ENCODE results near the gene HS1BP3. TPM values are rescaled to one million over a fixed set of nuclear protein-coding genes. Genes with fewer than 3 reads are reported as not detected.

HS1BP3 gene
- total RNA-seq, 5 donors from 2014 or later (not counting 1 experiment from before 2014, with no cell fraction given), result 11.1 to 20.7 (median 17.2) TPM

- no CpG with 5 or more reads among the region's 8 CpGs for WGBS (ENCODE audit: insufficient coverage)
- H3K4me1 Mint-ChIP-seq, result peaks cover 6 to 25% (median 18%) of the 10 kb centered on the region in 3 donors
- DNase-seq (peak in 1 of 35 experiments; percentile 23), ATAC-seq (replicated peaks in 1 of 4) (no peak)
- Histone ChIP-seq H3K9me3 (no peaks in the 10 kb centered on the region), H3K27me3 (replicated peaks in 1 of 2; ENCODE audit: control insufficient read depth in 2 of 2, extremely low read depth in 1 of 2, insufficient read depth in 2 of 2, low read length in 1 of 2) (peaks cover 26 to 87% of the 10 kb centered on the region in 2 experiments), H3K4me1 (ENCODE audit: control insufficient read depth in 1 of 2, extremely low read depth in 1 of 2, insufficient read depth in 2 of 2, low read length in 2 of 2) (peaks cover 0 to 38% of the 10 kb centered on the region in 2 experiments), H3K4me3 (ENCODE audit: control insufficient read depth in 1 of 2, extremely low read depth in 1 of 2, low read length in 1 of 2) (no peak overlapping the region), H3K36me3 (ENCODE audit: control insufficient read depth in 2 of 2, extremely low read depth in 1 of 2, insufficient read depth in 1 of 2, low read length in 1 of 2) (no peaks in the 10 kb centered on the region), H3K27ac (ENCODE audit: low read length) (no peak overlapping the region)
- peak overlapping the region in 1 of 3 donors; percentile 51 for H3K4me3 Mint-ChIP-seq
- H3K36me3 Mint-ChIP-seq, result no peaks in the 10 kb centered on the region
- no peak overlapping the region for H3K27ac Mint-ChIP-seq
- H3K27me3 Mint-ChIP-seq, result peaks cover 32 to 76% of the 10 kb centered on the region in 2 donors
- no peaks in the 10 kb centered on the region for H3K9me3 Mint-ChIP-seq
- POLR2A ChIA-PET, result interaction anchor here in 1 of 2 donors (0.7 kb wide), 1 partner anchor 27 kb away, joined by 4 read pairs; no protein-coding TSS in a partner anchor
- CTCF ChIA-PET, result interaction anchor here in 1 of 2 donors (0.8 kb wide), 1 partner anchor 18 kb away, joined by 4 read pairs; the partner anchor contains the start of gene HS1BP3
Observed at GRCh38 chr2:20668871-20669475, 18.1 kb upstream of the HS1BP3 start.

DNA sequence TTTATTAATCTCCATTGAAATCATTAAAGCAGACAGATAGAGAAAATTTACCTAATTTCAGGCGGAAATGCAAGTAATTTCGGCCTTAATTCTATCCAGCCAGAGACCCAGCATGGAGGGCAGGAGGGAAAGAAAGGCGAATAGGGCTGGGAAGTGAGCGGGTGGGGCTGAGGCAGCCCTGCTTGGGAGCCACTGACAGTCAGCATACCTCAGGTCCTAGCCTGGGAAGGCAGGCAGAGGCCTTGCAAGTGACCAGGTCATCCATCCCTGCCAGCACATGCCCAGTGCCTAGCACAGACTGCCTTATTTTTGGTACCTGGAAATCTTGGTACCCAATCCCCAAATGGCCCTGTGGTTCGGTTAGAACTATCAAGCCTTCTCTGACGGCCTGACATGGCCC, 17.6 kb upstream of the HS1BP3 start:
- ChIA-PET POLR2A (no interaction called here), CTCF (interaction anchor here in 1 of 2 donors (0.8 kb wide), 1 partner anchor 17 kb away, joined by 4 read pairs; the partner anchor contains the start of gene HS1BP3)
- Histone ChIP-seq H3K27me3 (replicated peaks in 1 of 2; ENCODE audit: control insufficient read depth in 2 of 2, extremely low read depth in 1 of 2, insufficient read depth in 2 of 2, low read length in 1 of 2) (peaks cover 23 to 88% of the 10 kb centered on the region in 2 experiments), H3K4me1 (ENCODE audit: control insufficient read depth in 1 of 2, extremely low read depth in 1 of 2, insufficient read depth in 2 of 2, low read length in 2 of 2) (peaks cover 0 to 38% of the 10 kb centered on the region in 2 experiments), H3K36me3 (ENCODE audit: control insufficient read depth in 2 of 2, extremely low read depth in 1 of 2, insufficient read depth in 1 of 2, low read length in 1 of 2) (no peaks in the 10 kb centered on the region), H3K4me3 (ENCODE audit: control insufficient read depth in 1 of 2, extremely low read depth in 1 of 2, low read length in 1 of 2) (no peak overlapping the region), H3K9me3 (no peaks in the 10 kb centered on the region), H3K27ac (ENCODE audit: low read length) (no peak overlapping the region)
- no peaks in the 10 kb centered on the region for H3K9me3 Mint-ChIP-seq
- peaks cover 37 to 76% of the 10 kb centered on the region in 2 donors for H3K27me3 Mint-ChIP-seq
- 71% methylated on average over 3 of the region's 6 CpGs for WGBS (ENCODE audit: insufficient coverage)
- DNase-seq, result peak in 1 of 35 experiments; percentile 14
- no peaks in the 10 kb centered on the region for H3K36me3 Mint-ChIP-seq
- peak overlapping the region in 2 of 3 donors; percentile 51 for H3K4me3 Mint-ChIP-seq
- peaks cover 6 to 25% (median 18%) of the 10 kb centered on the region in 3 donors for H3K4me1 Mint-ChIP-seq
- H3K27ac Mint-ChIP-seq, result no peak overlapping the region
- ATAC-seq (replicated peaks in 1 of 4), result no peak

DNA sequence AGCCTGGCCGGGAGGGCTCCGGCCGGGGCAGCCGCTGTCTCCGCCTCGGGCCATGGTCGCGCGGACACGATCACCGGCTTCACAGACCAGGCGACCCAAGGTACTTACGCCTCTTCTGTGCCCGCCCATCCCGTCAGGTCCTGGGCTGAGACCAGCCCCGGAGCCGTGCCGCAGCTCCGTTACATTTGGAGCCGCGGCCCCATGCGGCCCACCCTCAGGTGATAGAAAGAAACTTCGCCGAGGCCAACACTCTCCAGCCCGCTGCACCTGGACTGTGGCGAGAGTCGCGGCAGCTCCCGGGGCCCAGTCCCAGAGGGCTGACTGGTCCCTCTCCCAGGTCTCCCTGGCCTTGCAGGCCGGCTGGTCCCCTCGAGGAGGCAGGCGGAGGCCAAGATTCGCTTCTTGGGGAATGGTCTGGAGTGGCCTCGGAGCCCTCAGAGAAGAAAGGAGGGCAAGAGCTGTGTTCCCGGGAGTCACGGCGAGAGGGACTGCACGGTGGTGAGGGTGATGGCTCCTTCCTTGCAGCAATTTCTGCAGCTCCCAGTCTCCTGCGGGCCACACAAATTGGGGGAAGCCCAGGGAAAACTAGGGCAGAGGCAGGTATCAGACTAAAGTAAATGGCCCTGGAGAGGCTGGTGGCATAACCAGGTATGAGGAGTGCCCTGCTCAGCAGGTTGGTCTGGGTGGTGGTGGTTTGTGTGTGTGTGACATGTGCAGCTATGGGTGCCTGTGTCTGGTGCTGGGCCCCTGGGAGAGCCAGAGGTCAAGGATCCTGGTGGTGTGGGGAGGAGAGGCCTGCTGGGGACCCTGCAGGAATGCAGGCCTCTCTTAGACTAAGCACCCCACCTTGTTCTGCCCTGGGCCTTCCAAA, 16.9 kb upstream of the HS1BP3 start:
- ChIA-PET CTCF (interaction anchor here in 1 of 2 donors (2.0 kb wide), 1 partner anchor 16 kb away, joined by 7 read pairs; the partner anchor contains the start of gene HS1BP3), POLR2A (no interaction called here)
- Histone ChIP-seq H3K36me3 (ENCODE audit: control insufficient read depth in 2 of 2, extremely low read depth in 1 of 2, insufficient read depth in 1 of 2, low read length in 1 of 2) (no peaks in the 10 kb centered on the region), H3K27ac (ENCODE audit: low read length) (no peak overlapping the region), H3K4me3 (ENCODE audit: control insufficient read depth in 1 of 2, extremely low read depth in 1 of 2, low read length in 1 of 2) (peak overlapping the region; percentile 10 to 19), H3K27me3 (replicated peaks in 1 of 2; ENCODE audit: control insufficient read depth in 2 of 2, extremely low read depth in 1 of 2, insufficient read depth in 2 of 2, low read length in 1 of 2) (peaks cover 22 to 94% of the 10 kb centered on the region in 2 experiments), H3K9me3 (no peaks in the 10 kb centered on the region), H3K4me1 (ENCODE audit: control insufficient read depth in 1 of 2, extremely low read depth in 1 of 2, insufficient read depth in 2 of 2, low read length in 2 of 2) (peaks cover 0 to 38% of the 10 kb centered on the region in 2 experiments)
- Mint-ChIP-seq H3K4me3 (peak overlapping the region; percentile 51 to 64 (median 51)), H3K4me1 (peaks cover 6 to 25% (median 18%) of the 10 kb centered on the region in 3 donors), H3K27me3 (peaks cover 38 to 72% of the 10 kb centered on the region in 2 donors), H3K9me3 (no peaks in the 10 kb centered on the region), H3K27ac (no peak overlapping the region), H3K36me3 (no peaks in the 10 kb centered on the region)
- WGBS (ENCODE audit: insufficient coverage), result 30% methylated on average over 38 of the region's 39 CpGs
- no peak for ATAC-seq (replicated peaks in 1 of 4)
- DNase-seq, result peak in 1 of 35 experiments; percentile 23

DNA sequence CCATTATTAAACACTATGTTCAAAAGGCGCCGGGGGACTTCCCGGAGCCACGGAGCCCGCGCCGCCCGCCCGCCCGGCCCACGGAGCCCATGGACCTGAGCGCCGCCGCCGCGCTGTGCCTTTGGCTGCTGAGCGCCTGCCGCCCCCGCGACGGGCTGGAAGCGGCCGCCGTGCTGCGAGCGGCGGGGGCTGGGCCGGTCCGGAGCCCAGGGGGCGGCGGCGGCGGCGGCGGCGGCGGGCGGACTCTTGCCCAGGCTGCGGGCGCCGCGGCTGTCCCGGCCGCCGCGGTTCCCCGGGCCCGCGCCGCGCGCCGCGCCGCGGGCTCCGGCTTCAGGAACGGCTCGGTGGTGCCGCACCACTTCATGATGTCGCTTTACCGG, 16.2 kb upstream of the HS1BP3 start:
- Histone ChIP-seq H3K27ac (ENCODE audit: low read length) (no peak overlapping the region), H3K9me3 (no peaks in the 10 kb centered on the region), H3K4me3 (ENCODE audit: control insufficient read depth in 1 of 2, extremely low read depth in 1 of 2, low read length in 1 of 2) (no peak overlapping the region), H3K36me3 (ENCODE audit: control insufficient read depth in 2 of 2, extremely low read depth in 1 of 2, insufficient read depth in 1 of 2, low read length in 1 of 2) (no peaks in the 10 kb centered on the region), H3K4me1 (ENCODE audit: control insufficient read depth in 1 of 2, extremely low read depth in 1 of 2, insufficient read depth in 2 of 2, low read length in 2 of 2) (peaks cover 0 to 38% of the 10 kb centered on the region in 2 experiments), H3K27me3 (replicated peaks in 1 of 2; ENCODE audit: control insufficient read depth in 2 of 2, extremely low read depth in 1 of 2, insufficient read depth in 2 of 2, low read length in 1 of 2) (peaks cover 21 to 94% of the 10 kb centered on the region in 2 experiments)
- H3K36me3 Mint-ChIP-seq, result no peaks in the 10 kb centered on the region
- ChIA-PET CTCF (interaction anchor here in 1 of 2 donors (2.0 kb wide), 1 partner anchor 16 kb away, joined by 7 read pairs; the partner anchor contains the start of gene HS1BP3), POLR2A (no interaction called here)
- WGBS (ENCODE audit: insufficient coverage), result 2% methylated on average over 60 of the region's 62 CpGs
- peaks cover 41 to 72% of the 10 kb centered on the region in 2 donors for H3K27me3 Mint-ChIP-seq
- H3K9me3 Mint-ChIP-seq, result no peaks in the 10 kb centered on the region
- ATAC-seq (replicated peaks in 1 of 4) (peak; percentile 24 to 37 (median 33)), DNase-seq (peak in 1 of 35 experiments; percentile 24)
- no peak overlapping the region for H3K27ac Mint-ChIP-seq
- H3K4me1 Mint-ChIP-seq, result peaks cover 6 to 25% (median 18%) of the 10 kb centered on the region in 3 donors
- peak overlapping the region in 1 of 3 donors; percentile 80 for H3K4me3 Mint-ChIP-seq

- Histone ChIP-seq H3K9me3 (no peaks in the 10 kb centered on the region), H3K27me3 (replicated peaks in 1 of 2; ENCODE audit: control insufficient read depth in 2 of 2, extremely low read depth in 1 of 2, insufficient read depth in 2 of 2, low read length in 1 of 2) (peaks cover 19 to 94% of the 10 kb centered on the region in 2 experiments), H3K27ac (ENCODE audit: low read length) (no peak within 1 kb of the TSS), H3K4me3 (ENCODE audit: control insufficient read depth in 1 of 2, extremely low read depth in 1 of 2, low read length in 1 of 2) (peak within 1 kb of the TSS; percentile 11 to 35), H3K36me3 (ENCODE audit: control insufficient read depth in 2 of 2, extremely low read depth in 1 of 2, insufficient read depth in 1 of 2, low read length in 1 of 2) (no peaks in the 10 kb centered on the region), H3K4me1 (ENCODE audit: control insufficient read depth in 1 of 2, extremely low read depth in 1 of 2, insufficient read depth in 2 of 2, low read length in 2 of 2) (peaks cover 0 to 41% of the 10 kb centered on the region in 2 experiments)
- Mint-ChIP-seq H3K4me1 (peaks cover 6 to 25% (median 18%) of the 10 kb centered on the region in 3 donors), H3K4me3 (peak within 1 kb of the TSS; percentile 73 to 80 (median 79)), H3K9me3 (no peaks in the 10 kb centered on the region), H3K27ac (peak within 1 kb of the TSS in 1 of 2 donors; percentile 27), H3K27me3 (peaks cover 44 to 76% of the 10 kb centered on the region in 2 donors), H3K36me3 (no peaks in the 10 kb centered on the region)
- ChIA-PET POLR2A (interaction anchor here in 1 of 2 donors (0.5 kb wide), 1 partner anchor 643 kb away, joined by 3 read pairs; no protein-coding TSS in a partner anchor), CTCF (interaction anchor here (0.9 to 2.0 kb wide), 4 partner anchors 10 to 296 kb away, joined by 3 to 7 read pairs (median 4); partner anchors contain the start of gene HS1BP3 (in 1 of the 2))
- WGBS (ENCODE audit: insufficient coverage), result under 1% methylated on average over 63 of the region's 86 CpGs
- ATAC-seq (replicated peaks in 1 of 4) (peak; percentile 33 to 52 (median 45)), DNase-seq (peak in 6 of 35 experiments; percentile 14 to 45 (median 27))
Observed at GRCh38 chr2:20666304-20667150, 15.6 kb upstream of the HS1BP3 start, which contains the start of gene GDF7. Gene GDF7, plus strand, starts transcription at chr2:20667144. Its CDS starts 96 bp downstream, at chr2:20667240.

All from T-cell (primary cell).